ENCODE results near the gene FGL2.
"Not testable (repeated sequence)": the region's sequence is repeated elsewhere in the genome, so short reads cannot be mapped to it uniquely, and the experiment has no call there.

Gene FGL2

DNA sequence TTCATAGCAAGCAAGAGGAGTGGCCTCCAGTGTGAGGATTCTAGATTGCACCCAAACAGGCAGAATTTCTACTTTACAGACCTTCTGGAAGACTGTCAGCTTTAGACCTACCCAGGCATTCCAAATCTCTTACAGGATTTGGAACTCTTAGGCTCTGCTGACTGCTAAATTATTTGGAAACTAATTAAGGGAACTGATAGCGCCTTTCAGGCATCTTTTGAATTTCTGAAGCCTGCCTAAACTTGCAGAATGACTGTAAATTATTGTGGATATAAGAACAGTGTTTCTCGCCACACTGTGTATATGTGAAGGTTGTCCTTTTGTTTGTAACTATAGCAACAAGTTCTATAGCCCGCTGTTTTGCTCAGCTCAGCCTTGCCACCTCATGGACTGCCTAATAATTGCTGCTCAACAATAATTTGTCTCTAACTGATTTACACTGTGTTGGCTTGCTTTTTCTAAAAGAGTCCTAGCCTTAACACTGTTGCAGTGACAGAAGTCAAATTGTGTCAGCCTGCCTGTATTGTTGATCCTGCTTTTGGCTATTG, 44.6 kb downstream of the FGL2 start:
- DNase-seq: not testable (repeated sequence)

DNA sequence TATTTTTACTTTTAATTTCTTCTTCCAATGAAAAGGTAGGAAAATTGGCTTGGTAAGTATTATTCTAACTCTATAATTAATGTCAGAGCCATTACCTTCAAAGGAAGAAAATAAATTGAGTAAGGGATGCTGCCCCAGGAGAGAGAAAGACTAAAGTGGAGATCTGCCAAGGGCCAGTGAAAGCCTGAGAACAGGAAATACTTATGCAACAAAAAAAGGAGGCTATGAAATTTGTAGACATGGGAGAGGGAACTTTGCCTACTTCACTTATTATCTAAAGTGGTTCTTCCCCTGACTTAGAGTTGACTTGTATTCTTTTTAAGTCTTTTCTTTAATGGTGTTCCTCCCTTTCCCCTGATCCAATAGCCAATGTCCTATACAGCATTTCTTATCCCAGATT, 47.4 kb downstream of the FGL2 start:
- DNase-seq: not testable (repeated sequence)

Measured in stimulated activated CD4-positive, alpha-beta T cell treated with anti-CD3 and anti-CD28 coated beads, Interleukin-4, amount 100 ng/mL, for 1 hour (primary cell).